Measurements from ENCODE around the gene SLC26A2. TPM values are rescaled to one million over a fixed set of nuclear protein-coding genes. Genes with fewer than 3 reads are reported as not detected.
A peak's percentile ranks its signal among the peaks of the same experiment; 100 is the strongest.

Gene SLC26A2
- total RNA-seq, 2 donors from 2014 or later, result 16.9 to 32.0 TPM

- peak overlapping the region; percentile 60 to 79 for H3K27ac ChIP-seq
- H3K4me1 ChIP-seq (ENCODE audit: control insufficient read depth in 1 of 2, low read depth in 2 of 2), result peaks cover 27 to 55% of the 10 kb centered on the region in 2 donors
- no peaks in the 10 kb centered on the region for H3K9me3 ChIP-seq
- TF ChIP-seq CTCF (IDR thresholded peaks at IDR 0.05), result no peak
- H3K36me3 ChIP-seq, result no peaks in the 10 kb centered on the region
- H3K27me3 ChIP-seq (replicated peaks; ENCODE audit: insufficient read depth), result no peaks in the 10 kb centered on the region
- DNase-seq (ENCODE audit: low spot score), result no peak
- ATAC-seq (ENCODE audit: insufficient number of reproducible peaks, low FRiP score, low read depth), result no peak
- no peak overlapping the region for H3K4me3 ChIP-seq
Observed at GRCh38 chr5:149938279-149938678, 22.3 kb upstream of the SLC26A2 start.

GRCh38 chr5:149938791-149939358 lies 21.7 kb upstream of the SLC26A2 start:
- peaks cover 27 to 55% of the 10 kb centered on the region in 2 donors for H3K4me1 ChIP-seq (ENCODE audit: control insufficient read depth in 1 of 2, low read depth in 2 of 2)
- no peaks in the 10 kb centered on the region for H3K27me3 ChIP-seq (replicated peaks; ENCODE audit: insufficient read depth)
- DNase-seq (ENCODE audit: low spot score) (no peak), ATAC-seq (ENCODE audit: insufficient number of reproducible peaks, low FRiP score, low read depth) (peak; percentile 44)
- H3K9me3 ChIP-seq, result no peaks in the 10 kb centered on the region
- H3K36me3 ChIP-seq, result no peaks in the 10 kb centered on the region
- no peak for TF ChIP-seq CTCF (IDR thresholded peaks at IDR 0.05)
- peak overlapping the region; percentile 60 to 79 for H3K27ac ChIP-seq
- no peak overlapping the region for H3K4me3 ChIP-seq

GRCh38 chr5:149939546-149939945 lies 21.0 kb upstream of the SLC26A2 start:
- Histone ChIP-seq H3K27ac (peak overlapping the region; percentile 60 to 79), H3K27me3 (replicated peaks; ENCODE audit: insufficient read depth) (no peaks in the 10 kb centered on the region), H3K9me3 (no peaks in the 10 kb centered on the region), H3K4me1 (ENCODE audit: control insufficient read depth in 1 of 2, low read depth in 2 of 2) (peaks cover 27 to 55% of the 10 kb centered on the region in 2 donors), H3K36me3 (no peaks in the 10 kb centered on the region), H3K4me3 (no peak overlapping the region)
- DNase-seq (ENCODE audit: low spot score) (no peak), ATAC-seq (ENCODE audit: insufficient number of reproducible peaks, low FRiP score, low read depth) (no peak)
- no peak for TF ChIP-seq CTCF (IDR thresholded peaks at IDR 0.05)

- no peak overlapping the region for H3K4me3 ChIP-seq
- no peak for ATAC-seq (ENCODE audit: insufficient number of reproducible peaks, low FRiP score, low read depth)
- no peaks in the 10 kb centered on the region for H3K36me3 ChIP-seq
- H3K9me3 ChIP-seq, result no peaks in the 10 kb centered on the region
- H3K4me1 ChIP-seq (ENCODE audit: control insufficient read depth in 1 of 2, low read depth in 2 of 2), result peaks cover 27 to 49% of the 10 kb centered on the region in 2 donors
- DNase-seq (ENCODE audit: low spot score), result no peak
- H3K27me3 ChIP-seq (replicated peaks; ENCODE audit: insufficient read depth), result no peaks in the 10 kb centered on the region
- TF ChIP-seq CTCF (IDR thresholded peaks at IDR 0.05), result no peak
- H3K27ac ChIP-seq, result peak overlapping the region; percentile 60 to 79
Observed at GRCh38 chr5:149940077-149940574, 20.4 kb upstream of the SLC26A2 start.

- H3K27ac ChIP-seq, result no peak overlapping the region
- no peak overlapping the region for H3K4me3 ChIP-seq
- no peaks in the 10 kb centered on the region for H3K27me3 ChIP-seq (replicated peaks; ENCODE audit: insufficient read depth)
- TF ChIP-seq CTCF (IDR thresholded peaks at IDR 0.05), result no peak
- H3K4me1 ChIP-seq (ENCODE audit: control insufficient read depth in 1 of 2, low read depth in 2 of 2), result peaks cover 25 to 39% of the 10 kb centered on the region in 2 donors
- H3K9me3 ChIP-seq, result no peaks in the 10 kb centered on the region
- no peak for ATAC-seq (ENCODE audit: insufficient number of reproducible peaks, low FRiP score, low read depth)
- no peaks in the 10 kb centered on the region for H3K36me3 ChIP-seq
- no peak for DNase-seq (ENCODE audit: low spot score)
Observed at GRCh38 chr5:149940941-149941644, 19.5 kb upstream of the SLC26A2 start.

Measured in thoracic aorta (tissue), 2 donors.